ENCODE data around the gene IL5RA.

The IL5RA gene

DNA sequence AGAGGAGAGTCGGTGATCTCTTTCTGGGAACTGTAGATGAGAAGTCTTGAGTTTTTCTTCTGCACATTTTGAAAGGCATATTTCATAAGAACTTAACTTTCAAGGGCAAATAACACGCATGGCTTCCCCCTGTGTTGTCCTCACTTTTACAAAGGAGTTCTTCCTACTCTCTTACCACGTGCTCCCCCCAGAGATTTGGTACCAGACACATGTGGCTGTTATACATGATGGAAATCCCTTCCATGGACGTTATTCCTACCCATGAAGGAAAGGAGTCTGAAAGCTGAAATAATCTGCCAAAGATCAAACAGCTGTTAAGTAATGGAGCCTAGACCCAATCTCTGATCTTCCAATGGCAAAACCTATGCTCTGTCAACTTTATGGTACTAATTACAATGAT is 4.4 kb downstream of the IL5RA start:
- DNase-seq, result no peak

DNA sequence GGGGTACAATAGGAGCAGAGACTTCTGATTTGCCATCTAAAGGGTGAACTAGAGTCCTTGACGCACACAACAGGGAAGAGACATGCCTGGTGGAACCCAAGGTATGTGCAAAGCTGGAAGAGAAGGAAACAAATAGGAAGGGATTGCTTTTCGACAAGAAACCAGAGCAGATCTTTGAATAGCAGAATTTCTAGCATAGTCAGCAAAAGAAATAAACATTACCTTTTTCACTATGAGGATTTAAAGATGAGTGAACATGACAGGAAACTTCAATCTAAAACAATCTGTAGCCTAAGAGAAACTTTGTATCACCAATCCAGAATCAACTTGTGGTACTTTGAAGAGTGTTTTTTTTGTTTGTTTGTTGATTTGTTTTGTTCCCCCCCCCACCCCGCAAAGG is 4.9 kb downstream of the IL5RA start:
- DNase-seq, result no peak

DNA sequence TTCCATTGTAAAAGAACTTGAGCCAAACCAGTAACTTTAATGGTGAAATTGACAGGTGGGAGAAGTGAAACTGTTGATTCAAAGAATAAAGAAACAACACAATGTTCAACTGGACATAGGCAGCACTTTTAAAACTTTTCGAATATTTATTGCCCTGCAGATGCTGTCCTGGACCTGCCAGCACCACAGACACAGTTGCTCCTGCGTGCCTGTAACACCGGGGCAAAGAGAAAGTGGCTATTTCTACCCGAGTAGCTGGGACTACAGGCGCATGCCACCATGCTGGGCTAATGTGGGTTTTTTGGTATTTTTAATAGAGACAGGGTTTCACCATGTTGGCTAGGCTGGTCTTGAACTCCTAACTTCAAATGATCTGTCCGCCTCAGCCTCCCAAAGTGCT is 7.4 kb downstream of the IL5RA start:
- DNase-seq, result no peak

DNA sequence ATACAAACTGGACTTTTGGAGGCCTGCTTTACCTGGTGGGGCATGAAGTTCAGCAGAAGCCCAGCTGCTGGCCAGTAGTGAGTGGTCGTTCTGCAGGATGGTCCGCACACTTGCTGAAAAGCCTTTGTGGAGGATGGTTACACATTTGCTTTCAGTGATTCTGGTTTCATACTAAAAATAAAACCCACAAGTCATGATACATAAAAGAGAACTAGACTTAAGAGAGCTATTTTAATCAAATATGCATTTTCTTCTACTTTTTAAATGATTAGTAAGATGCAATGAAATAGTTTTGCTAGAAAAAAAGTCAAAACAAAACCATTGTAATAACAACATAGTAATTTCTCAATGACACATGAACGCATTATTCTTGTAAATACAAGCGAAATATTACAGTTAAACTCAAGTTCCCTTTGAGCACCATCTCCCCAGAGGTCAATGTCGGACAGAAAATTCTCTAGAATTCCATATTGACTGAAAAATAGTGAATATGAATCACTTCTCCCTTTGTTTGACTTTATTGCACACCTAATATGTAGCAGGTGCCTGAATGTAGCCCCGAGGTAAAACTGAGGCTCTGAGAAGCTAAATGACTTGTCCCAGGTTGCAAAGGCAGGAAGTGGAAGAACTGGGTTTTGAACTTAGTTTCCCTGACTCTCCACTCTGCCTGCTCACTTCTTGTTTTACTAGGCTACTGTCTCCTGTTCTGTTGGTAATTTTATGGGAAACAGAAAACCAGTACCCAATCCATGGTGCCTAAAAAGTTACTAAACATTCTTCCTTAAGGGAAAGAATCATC is 8.3 kb downstream of the IL5RA start:
- no peak for DNase-seq

DNA sequence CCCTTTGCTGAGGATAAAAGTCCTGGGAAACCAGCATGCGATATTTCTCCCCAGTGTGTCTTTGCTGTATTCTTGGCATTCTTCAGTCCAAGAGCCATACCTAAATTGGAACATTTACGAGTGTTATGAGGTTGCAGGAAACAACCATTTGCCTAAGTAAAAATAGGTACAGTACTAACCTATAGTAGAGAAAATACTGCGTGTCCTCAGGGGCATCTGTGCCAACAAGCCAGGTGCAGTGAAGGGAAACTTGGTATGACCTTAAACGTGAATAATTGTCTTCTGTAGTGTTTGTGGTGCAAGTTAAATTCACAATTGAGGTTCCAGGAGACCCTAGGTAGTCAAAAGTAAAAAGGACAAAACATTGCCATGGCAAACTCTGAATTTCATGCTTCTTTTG is 12.2 kb downstream of the IL5RA start:
- no peak for DNase-seq

DNA sequence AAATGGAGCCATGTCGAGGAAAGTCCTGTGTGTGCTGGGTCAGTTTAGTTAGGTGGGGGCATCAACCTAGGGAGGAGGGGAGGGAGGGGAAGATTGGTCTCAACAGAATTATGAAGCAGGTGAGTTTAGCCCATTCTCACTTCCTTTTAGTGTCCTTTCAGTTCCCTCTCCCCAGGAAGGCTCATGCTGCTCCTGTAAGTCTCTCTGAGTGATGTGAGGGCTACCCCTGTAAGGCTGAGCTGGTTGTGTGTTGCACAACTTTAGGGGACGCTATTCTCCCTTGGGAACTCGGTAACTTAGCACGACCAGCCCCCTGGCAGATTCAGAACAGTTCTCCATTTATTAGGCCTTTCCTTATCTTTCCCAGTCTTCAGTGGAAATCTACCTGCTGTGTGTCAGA is 21.2 kb downstream of the IL5RA start:
- no peak for DNase-seq

DNA sequence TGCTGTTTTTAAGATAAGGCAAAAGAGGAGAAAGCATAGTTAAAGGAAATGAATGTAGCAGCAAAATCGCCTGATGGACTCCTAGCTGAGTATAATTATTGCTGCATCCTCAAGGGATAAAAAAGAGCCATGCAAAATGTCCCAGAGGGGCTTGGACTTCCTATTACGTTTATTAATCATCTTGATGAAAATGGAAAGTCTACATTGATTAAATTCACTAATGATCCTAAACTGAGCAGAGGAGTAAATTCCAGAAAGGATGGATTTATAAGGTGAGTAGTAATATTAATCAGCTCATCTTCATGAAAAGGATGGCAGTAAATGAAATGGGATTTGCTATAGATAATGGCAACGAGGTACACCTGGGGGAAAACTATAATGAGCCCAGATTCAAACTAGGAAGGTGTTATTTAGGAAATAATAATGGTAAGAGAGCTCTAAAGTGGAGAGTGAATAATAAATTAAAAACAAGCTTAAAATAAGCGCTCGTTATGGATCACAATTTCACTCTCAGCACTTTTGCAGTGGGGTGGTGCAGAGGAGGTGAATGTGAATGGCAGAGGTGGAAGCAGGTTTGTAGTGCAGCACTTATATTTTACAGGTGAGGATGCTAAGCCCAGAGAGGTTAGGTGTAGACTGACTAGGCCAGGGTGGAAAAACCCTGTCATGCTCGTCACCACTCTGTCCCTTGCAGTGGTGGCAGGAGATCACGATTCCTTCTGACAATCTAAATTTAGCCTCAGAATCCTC is 22.3 kb downstream of the IL5RA start:
- DNase-seq, result no peak

DNA sequence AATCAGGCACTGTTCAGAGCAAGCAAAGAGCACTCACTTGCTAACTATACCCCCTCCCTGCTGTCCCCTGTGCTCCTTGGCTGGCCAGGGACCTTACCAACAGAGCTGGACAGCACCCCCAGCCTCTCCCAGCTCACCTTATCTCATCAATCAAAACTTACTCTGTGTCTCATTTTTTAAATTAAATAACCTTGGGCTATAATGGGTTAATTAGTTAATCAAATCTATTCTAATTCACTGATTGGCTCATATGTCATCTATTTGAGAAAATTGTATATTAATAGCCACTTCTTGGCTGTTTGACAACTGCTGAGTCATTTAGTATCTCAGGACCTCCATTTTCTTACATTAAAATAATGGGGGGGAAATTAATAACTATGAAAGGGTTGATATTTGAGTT is 22.9 kb downstream of the IL5RA start:
- DNase-seq, result no peak

DNA sequence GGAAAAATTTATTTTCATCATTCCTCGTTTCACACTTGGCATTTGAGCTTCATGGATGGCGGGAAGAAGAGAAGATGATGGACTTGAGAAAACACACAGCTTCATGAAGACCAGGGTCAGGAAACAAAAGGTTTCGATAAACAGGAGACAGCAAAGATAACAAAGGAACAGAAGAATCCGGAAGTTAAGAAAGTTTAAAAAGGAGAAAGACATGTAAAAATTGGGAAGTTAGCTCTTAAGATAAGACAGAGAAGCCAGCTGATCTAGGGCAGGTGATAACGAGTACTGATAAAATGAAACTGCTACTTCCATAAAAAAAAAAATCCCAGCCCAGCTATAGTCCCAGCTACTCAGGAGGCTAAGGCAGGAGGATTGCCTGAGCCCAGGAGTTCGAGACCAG is 23.9 kb downstream of the IL5RA start:
- DNase-seq, result no peak

DNA sequence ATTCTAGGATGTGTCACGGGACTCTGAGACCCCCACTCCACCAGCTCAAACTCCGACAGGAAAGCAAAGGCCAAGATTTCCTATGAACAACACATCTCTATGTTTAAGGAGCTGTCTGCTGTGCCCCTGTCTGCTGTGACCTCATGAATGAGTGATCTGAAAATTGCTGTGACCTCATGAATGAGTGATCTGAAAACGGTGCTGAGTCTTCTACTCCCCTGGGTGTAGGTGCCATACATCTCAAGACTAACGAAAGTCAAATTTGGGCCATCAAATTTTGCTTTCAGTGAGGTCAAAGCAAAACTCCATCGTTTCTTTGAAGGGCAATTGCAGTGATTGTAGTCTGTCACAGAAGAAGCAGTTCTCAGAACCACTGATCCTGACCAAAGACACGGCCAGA is 24.4 kb downstream of the IL5RA start:
- DNase-seq, result no peak

DNA sequence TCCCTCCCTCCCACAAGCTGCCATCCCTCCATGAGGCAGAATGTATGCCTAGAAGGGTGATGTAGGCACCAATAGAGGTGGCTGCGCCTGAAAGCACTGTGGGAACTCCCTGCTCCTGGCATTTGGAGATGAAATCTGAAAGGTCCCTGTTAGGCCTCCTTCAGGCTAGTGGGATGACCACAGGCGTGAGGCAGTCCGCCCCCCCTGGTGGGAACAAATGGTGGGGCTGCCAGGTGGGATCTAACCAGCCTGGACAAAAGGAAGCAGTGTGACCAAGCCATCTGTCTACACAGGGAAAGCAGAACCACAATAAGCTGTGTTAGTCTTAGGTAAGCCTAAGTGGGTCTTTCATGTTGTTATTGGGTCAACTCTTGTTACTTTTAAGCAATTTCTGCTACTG is 25.3 kb downstream of the IL5RA start:
- no peak for DNase-seq

DNA sequence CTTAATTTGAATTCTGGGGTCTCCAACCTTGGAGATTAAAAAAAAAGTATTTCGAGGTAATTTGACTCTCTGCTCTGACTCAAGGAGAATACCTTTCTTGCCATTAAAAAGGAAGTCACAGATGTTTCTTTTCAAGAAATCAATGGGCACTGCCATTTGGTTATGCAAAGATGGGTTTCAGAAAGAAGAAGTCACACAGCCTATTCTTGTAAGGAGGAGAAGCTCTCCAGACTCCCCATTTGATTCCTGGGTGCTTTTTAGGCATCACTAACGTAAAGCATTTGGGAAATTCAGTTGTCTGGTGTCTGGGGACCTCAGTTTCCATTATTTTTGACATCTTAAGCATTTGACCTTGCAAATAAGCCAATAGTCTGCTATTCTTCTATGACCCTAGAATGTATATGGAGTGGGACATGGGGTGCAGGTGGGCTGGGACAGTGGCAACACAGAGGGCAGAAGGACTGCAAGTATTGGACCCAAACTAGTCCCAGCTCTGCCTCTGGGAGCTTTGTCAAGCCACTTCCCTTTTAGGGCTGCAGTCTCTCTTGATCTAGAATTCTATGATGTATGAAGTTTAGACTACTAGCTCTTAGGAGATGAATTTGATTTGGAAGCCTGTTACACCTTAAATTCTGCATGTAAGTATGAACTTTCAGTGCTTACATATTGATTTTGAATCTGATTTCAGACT is 27.8 kb downstream of the IL5RA start:
- DNase-seq, result no peak

DNA sequence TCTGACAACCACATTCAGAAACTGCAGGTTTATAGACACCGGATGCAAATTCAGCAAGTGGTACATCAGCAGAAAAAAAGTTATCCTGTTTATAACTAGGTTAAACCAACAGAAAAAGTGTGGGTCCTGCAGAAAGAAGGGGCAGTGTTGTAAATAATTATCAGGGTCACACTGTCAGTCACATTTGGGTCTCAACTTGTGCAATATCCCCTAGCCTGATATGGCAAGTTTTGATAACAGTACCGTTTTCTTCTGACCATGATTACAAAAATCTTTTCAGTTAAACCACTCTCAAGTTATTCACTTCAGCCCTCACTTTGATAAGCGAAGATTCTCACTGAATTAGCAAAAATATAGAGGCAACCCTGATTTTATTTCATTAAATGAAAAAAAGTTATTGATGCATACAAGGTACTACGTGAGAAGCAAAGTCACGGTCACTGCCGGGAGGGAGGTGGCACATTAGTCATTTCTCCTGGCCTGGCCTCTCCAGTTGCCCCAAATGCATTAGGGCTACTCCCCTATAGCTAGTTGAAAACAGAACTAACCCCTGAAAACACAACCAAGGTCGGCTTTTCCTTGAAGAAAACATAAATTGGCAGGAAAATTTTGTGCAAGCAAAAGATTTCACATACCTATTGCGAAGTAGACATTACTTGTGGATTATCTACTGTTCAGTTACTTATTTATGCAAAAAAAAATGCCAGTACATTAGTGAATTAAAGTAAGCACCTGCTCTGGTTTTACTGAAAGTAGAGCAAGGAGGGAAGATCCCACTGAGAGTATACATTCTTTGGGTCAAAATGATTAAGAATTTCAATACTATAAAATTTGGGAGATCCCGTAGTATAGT is 28.6 kb downstream of the IL5RA start:
- no peak for DNase-seq

DNA sequence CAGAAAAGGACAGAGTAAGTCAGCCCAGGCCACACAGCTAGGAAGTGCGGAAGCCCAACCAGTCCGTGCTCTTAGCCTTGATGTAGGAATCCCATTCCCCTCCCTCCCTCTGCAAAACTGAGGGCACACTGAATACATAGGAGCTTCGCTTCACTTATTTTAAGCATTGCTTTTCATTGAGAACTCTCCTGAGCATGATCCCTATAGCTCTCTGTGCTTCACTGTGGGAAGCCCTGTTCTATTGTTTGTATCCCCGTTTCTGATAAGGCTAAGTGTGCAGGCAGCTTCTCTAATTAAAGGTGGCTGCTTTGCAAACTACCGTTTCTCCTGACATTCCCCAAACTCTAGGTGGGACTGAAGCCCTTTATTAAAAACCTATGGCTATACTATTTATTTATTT is 29.9 kb downstream of the IL5RA start:
- no peak for DNase-seq

DNA sequence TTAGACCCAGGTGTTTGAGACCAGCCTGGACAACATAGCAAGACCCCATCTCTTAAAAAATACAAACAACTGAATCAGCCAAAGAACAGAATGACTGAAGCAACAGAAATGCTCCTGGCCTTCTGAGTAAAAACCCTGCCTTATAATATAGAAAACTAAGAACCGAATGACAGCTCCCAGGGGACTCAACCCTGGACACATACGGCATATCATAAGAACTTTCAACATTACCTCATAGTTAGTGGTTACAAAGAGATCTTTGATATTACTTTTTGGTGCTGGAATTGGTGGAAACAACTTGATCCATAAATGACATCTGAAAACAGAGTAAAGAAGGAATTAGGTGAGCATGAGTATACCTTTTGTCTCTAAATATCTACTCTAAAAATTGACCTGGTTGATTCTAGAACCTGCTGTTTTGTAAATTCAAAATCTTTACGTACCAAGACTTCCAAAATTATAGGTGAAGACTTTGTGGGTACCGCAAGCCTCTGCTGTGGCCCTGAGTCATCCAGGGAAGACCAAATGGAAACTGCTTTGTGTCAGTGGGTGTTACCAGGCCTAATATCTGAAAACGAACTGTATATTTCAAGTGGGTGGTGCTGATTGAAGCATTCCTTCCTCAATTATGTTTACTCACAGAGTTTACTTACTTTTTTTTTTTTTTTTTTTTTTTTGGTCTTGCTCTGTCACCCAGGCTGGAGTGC is 35.5 kb downstream of the IL5RA start:
- no peak for DNase-seq

DNA sequence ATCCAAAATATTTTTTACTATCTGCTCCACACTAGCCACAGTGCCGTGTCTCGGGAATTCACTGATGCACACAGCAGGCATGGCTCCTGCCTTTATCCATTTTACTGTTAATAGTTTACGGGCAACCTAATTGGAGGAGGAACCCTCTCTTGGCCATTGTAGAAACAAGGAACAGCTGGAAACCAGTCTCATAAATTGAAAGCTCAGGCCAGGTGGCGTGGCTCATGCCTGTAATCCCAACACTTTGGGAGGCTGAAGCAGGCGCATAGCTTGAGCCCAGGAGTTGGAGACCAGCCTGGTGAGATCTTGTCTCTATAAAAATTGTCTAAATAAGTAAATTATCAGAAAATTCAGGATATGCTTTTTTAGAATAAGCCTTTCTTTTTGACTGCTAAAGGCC is 39.0 kb downstream of the IL5RA start:
- DNase-seq, result no peak

DNA sequence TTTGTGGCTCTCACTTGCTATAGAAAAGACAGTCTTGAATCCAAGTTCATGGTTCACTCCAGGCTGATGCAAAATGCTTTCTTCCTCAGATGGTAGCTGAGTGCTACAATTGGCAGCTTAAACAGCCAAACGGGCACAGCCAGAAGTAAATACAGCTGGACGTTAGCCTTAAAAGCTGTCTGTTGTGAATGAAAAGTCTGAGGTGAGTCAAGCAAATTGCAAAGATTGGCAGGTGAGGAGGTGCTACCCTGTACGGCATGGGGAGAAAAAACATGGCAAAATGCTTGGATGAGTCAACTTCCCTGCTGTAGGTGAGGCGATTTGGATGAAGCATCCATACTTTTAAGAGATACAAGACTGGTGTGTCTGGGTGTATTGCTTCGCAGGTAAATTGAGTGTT is 40.5 kb downstream of the IL5RA start:
- no peak for DNase-seq

DNA sequence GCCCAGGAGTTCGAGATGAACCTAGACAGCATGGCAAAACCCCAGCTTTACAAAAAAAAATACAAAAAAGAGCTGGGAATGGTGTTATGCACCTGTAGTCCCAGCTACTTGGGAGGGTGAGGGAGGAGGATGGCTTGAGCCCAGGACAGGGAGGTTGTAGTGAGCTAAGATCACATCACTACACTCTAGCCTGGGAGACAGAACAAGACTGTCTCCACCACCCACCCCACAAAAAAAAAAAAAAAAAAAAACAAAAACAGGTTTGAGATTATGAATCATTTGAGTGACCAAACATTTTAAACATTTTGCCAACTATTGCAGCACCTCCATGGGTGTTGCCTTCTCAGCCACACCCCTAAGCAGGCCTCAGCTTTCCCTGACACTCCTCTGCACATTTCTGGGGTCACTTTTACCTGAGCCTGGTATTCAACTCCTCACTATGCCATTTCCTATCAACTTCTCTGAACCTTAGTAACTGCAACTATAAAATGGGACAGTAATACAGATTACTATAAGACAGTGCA is 41.8 kb downstream of the IL5RA start:
- no peak for DNase-seq

DNA sequence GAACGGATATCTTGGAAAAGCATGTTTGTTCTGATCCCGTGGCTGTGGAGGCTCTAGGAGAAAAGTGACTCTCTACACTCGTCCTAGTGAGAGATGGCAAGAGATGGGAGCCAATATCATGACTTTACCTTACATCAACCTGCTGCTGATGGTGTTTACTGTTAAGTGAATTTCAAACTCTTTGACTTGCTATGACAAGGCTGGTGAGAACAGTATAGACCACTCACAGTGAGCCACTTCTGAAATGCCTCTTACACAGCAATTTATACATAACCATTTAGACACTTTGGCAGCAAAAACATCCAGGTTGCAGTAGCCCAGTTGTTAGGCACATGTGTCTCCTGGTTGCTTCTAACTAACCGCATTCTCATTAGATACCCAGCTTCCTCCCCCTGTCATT is 43.3 kb downstream of the IL5RA start:
- no peak for DNase-seq

DNA sequence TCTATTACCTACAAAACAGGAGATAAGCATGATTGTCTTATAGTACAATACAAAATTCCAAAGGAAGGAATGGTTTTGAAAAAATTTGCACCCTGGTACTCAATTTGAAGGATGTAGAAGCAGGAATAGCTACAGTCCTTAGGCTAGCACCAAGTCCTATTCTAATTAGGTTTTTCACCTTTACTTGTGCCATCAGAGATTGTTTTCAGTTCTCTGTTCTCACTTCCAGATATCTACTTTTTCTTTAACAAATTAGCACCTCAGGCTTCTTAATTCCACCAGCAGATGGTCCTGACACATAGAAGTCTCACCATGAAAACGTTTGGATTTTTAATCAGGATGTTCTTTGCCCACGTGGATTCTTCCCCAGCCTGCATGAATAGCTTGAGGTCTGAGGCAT is 43.8 kb downstream of the IL5RA start:
- DNase-seq, result no peak

DNA sequence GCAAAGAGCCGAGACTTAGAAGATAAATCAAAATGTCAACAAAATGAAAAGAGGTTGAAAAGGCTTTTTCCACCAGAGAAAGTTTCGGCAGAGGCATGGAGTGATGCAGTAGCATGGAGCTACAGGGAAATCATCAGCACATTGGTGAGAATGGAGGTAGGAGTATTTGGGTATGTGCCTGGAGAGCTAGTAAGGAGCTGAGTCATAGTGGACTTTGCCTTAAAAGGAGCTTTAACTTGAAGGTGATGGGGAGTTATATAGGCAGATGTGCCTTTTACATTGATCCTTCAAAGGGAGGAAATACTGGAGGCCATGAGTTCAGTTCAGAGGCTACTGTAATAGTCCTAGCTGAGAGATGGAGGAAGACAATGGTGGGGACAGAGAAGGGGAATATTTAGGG is 44.3 kb downstream of the IL5RA start:
- no peak for DNase-seq

DNA sequence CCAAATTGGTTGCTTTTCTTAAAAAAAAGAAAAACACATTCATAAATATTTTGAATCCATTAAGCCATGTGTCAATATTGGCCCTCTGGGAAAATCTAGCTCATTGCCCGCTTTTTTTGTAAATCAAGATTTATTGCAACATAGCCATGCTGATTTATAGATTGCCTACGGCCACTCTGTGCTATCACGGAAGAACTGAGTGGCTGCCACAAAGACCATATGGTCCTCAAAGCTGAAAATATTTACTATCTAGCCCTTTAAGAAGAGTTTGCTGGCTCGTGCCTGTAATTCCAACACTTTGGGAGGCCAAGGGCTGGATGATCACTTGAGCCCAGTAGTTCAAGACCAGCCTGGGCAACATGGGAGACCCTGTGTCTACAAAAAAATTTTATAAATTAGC is 45.9 kb downstream of the IL5RA start:
- no peak for DNase-seq
